Coronary artery (tissue), 2 donors: ENCODE measurements around the gene SOD1.
A peak's percentile ranks its signal among the peaks of the same experiment; 100 is the strongest.

Source experiments
- DNase-seq: peaks from one replicate; pipeline ENCODE4 v3.0.0-alpha.2; 2017; ENCODE audit warnings: low spot score
- H3K27ac ChIP-seq, 2 donors: fragments of 200-600 bp; sonication (generic); one replicate each; pipeline ENCODE4 v1.5.1; 2016 to 2019
- H3K4me3 ChIP-seq: fragments of 200-600 bp; sonication (generic); 2 replicates; pipeline ENCODE4 v1.5.1; 2016; ENCODE audit warnings: mild to moderate bottlenecking, moderate library complexity
- TF ChIP-seq, protein P1 (sequence below): fragments of 200-600 bp; sonication (generic); IDR thresholded peaks from one replicate; pipeline ENCODE4 v1.5.1; 2019; ENCODE audit warnings: antibody characterized with exemption

SOD1 gene

DNA sequence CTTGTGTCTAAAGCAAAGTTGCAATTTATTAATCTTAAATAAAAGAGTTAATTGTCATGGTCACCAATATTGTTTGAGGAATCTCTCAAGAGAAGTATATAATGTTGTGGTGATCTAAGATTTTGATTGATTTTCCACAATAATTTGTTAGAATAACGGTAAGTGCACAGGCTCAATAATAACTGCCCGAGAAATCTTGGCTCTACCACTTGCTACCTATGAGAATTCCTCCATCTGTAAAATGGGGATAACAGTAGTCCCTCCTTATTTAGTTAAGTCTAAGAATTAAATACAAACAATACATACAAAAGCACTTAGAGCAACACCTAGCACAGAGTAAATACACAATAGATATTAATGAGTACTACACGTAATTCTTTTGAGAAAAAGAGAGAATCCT, 53.6 kb downstream of the SOD1 start:
- no peak for DNase-seq
- H3K4me3 ChIP-seq: no peak overlapping the region
- no peak overlapping the region for H3K27ac ChIP-seq
- TF ChIP-seq, protein P1, sequence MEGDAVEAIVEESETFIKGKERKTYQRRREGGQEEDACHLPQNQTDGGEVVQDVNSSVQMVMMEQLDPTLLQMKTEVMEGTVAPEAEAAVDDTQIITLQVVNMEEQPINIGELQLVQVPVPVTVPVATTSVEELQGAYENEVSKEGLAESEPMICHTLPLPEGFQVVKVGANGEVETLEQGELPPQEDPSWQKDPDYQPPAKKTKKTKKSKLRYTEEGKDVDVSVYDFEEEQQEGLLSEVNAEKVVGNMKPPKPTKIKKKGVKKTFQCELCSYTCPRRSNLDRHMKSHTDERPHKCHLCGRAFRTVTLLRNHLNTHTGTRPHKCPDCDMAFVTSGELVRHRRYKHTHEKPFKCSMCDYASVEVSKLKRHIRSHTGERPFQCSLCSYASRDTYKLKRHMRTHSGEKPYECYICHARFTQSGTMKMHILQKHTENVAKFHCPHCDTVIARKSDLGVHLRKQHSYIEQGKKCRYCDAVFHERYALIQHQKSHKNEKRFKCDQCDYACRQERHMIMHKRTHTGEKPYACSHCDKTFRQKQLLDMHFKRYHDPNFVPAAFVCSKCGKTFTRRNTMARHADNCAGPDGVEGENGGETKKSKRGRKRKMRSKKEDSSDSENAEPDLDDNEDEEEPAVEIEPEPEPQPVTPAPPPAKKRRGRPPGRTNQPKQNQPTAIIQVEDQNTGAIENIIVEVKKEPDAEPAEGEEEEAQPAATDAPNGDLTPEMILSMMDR: no peak

DNA sequence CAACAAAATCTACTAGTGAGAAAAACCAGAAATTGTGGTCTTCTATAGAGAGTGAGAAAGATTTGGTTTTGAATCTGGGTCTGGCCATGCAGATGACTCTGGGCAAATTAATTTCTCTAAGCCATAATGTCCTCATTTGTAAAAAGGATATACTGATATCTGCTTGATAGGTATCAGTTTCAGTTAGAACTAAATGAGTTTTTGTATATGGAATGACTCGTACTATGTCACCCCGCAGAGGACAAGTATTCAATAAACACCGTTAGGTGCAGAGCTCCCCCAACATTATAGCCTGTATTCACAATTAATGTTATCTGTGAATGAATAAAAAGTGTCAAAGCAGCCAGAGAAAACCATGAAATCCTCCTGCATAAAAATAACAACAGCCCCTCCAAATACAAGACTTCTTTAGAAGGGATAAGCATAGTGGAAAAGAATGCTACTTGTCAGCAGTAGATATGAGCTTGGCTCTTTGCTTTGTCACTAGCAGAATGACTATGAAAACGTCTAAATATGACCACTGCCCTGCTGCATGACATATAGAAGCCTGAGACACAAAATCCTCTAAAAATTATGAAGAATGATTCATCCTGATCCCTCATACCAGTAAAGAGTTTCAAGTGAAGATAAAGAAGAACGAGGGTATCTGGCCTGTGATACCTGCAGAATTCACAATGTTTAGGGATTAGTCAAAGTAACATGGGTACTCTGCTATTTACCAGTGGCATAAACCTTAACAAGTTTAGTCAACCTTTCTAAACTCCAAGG, 54.7 kb downstream of the SOD1 start:
- DNase-seq: no peak
- Histone ChIP-seq H3K27ac (no peak overlapping the region), H3K4me3 (peak overlapping the region; percentile 12)
- TF ChIP-seq, protein P1: no peak

DNA sequence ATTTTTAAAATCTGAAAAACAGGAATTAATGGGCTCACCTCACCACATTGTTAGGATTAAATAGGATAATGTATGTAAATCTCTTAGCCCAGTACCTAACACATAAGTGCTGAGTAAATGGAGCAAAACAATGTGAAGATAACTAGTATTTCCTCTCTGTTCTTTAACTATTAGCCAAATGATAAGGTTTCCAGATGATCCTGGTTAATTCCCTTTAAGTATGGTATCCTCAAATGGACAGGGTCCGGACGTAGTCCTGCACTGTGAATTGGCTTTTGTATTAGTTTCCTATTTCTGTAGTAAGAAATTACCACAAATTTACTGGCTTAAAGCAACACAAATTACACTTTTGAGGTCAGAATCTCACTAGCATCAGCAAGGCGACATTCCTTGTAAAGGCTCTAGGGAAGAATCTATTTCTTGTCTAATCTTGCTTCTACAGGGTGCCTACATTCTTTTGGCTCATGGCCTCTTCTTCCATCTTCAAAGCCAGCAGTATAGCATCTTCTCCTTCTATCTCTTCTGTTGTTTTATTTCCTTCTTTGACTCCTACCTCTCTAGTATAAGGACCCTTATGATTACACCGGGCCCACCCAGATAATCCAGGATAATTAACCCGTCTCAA, 55.4 kb downstream of the SOD1 start:
- H3K27ac ChIP-seq: no peak overlapping the region
- TF ChIP-seq, protein P1: no peak
- DNase-seq: no peak
- H3K4me3 ChIP-seq: no peak overlapping the region

DNA sequence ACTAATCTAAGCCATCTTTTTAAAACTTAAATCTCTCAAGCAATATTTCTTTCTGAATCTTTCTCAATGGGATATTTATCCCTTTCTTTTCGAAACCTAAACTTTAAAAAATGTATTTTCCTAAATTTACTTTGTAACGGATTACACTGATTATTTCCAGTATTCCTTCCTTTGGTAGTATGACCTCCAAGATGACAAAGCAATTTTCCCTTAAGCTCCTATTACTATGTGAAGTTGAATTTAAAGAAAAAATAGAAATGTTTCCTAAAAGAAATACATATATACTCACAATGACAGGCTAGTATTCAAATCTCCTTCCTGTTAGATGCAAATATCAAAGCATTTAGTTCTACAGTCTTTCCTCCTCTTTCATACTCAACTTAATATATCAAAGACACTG, 56.6 kb downstream of the SOD1 start:
- Histone ChIP-seq H3K27ac (no peak overlapping the region), H3K4me3 (no peak overlapping the region)
- TF ChIP-seq, protein P1: no peak
- DNase-seq: no peak
